GM23338 (cell line): Measurements from ENCODE around the gene RPL29. TPM values are rescaled to one million over a fixed set of nuclear protein-coding genes. Genes with fewer than 3 reads are reported as not detected.

Experiments used
- ATAC-seq: fragments of 200-7000 bp; cut with Tn5 transposase; 3 replicates; pipeline ENCODE4 v1.9.1; 2020
- DNase-seq: peaks from one replicate; pipeline ENCODE4 v3.0.0-alpha.2; 2015; ENCODE audit warnings: low spot score
- H2AFZ ChIP-seq: fragments of 200-600 bp; sonication (generic); 2 replicates; pipeline ENCODE4 v1.8.0; 2016; ENCODE audit warnings: antibody characterized with exemption, mild to moderate bottlenecking, moderate library complexity
- H3F3A ChIP-seq: fragments of 200-600 bp; sonication (generic); replicated peaks from 2 replicates; pipeline ENCODE4 v1.8.0; 2017; ENCODE audit warnings: antibody characterized with exemption, mixed run types, low read depth
- H3K27ac ChIP-seq: fragments of 200-600 bp; sonication (generic); 2 replicates; pipeline ENCODE4 v1.6.1; 2016; ENCODE audit warnings: low read depth
- H3K27me3 ChIP-seq: fragments of 200-600 bp; sonication (generic); 2 replicates; pipeline ENCODE4 v1.8.0; 2016; ENCODE audit warnings: mild to moderate bottlenecking, mixed run types, moderate library complexity; ENCODE audit not compliant: insufficient read depth
- H3K36me3 ChIP-seq: fragments of 200-600 bp; sonication (generic); 2 replicates; pipeline ENCODE4 v1.8.0; 2016; ENCODE audit warnings: mild to moderate bottlenecking; ENCODE audit not compliant: insufficient read depth
- H3K4me1 ChIP-seq: fragments of 200-600 bp; sonication (generic); 2 replicates; pipeline ENCODE4 v1.8.0; 2016; ENCODE audit warnings: mild to moderate bottlenecking, moderate library complexity; ENCODE audit not compliant: insufficient read depth
- H3K4me2 ChIP-seq: fragments of 200-600 bp; sonication (generic); 2 replicates; pipeline ENCODE4 v1.7.1; 2017; ENCODE audit warnings: mixed run types
- H3K4me3 ChIP-seq: fragments of 200-600 bp; sonication (generic); 2 replicates; pipeline ENCODE4 v1.6.1; 2016; ENCODE audit warnings: mixed run types
- H3K79me2 ChIP-seq: fragments of 200-600 bp; sonication (generic); replicated peaks from 2 replicates; pipeline ENCODE4 v1.8.0; 2017; ENCODE audit warnings: mild to moderate bottlenecking; ENCODE audit not compliant: insufficient read depth
- H3K9me2 ChIP-seq: fragments of 200-600 bp; sonication (generic); 2 replicates; pipeline ENCODE4 v1.8.0; 2017; ENCODE audit not compliant: insufficient read depth
- H4K20me1 ChIP-seq: fragments of 200-600 bp; sonication (generic); replicated peaks from 2 replicates; pipeline ENCODE4 v1.8.0; 2017; ENCODE audit warnings: mild to moderate bottlenecking; ENCODE audit not compliant: insufficient read depth
- H3K27ac Mint-ChIP-seq: 2 replicates; pipeline ENCODE4 v1.8.0; 2020; ENCODE audit warnings: inconsistent platforms, mild to moderate bottlenecking, moderate library complexity, mixed read lengths
- H3K27me3 Mint-ChIP-seq: 3 replicates; pipeline ENCODE4 v1.8.0; 2022; ENCODE audit warnings: low read depth, mild to moderate bottlenecking, moderate library complexity, mixed read lengths, inconsistent platforms; ENCODE audit not compliant: insufficient read depth, poor library complexity
- H3K36me3 Mint-ChIP-seq: 3 replicates; pipeline ENCODE4 v1.8.0; 2021; ENCODE audit warnings: low read depth, mild to moderate bottlenecking, inconsistent platforms, moderate library complexity, mixed read lengths
- H3K4me1 Mint-ChIP-seq: 3 replicates; pipeline ENCODE4 v1.8.0; 2020; ENCODE audit warnings: mild to moderate bottlenecking, inconsistent platforms, mixed read lengths
- H3K4me3 Mint-ChIP-seq: 3 replicates; pipeline ENCODE4 v1.8.0; 2021; ENCODE audit warnings: moderate library complexity, mild to moderate bottlenecking, inconsistent platforms, mixed read lengths
- H3K9me3 Mint-ChIP-seq: 3 replicates; pipeline ENCODE4 v1.8.0; 2020; ENCODE audit warnings: moderate library complexity, mild to moderate bottlenecking, inconsistent platforms, mixed read lengths
- CREB1 ChIP-seq: fragments of 250-450 bp; sonication (Bioruptor Pico); IDR thresholded peaks from 2 replicates; pipeline ENCODE4 v1.5.0; 2020; ENCODE audit warnings: low read depth, mild to moderate bottlenecking, moderate library complexity
- CTCF ChIP-seq, 2 experiments: fragments of 200-600 bp in 1 of 2; sonication (generic) in 1 of 2; conservative IDR thresholded peaks; 2 replicates each; pipeline versions ENCODE4 v1.5.1 to v1.6.1; 2016 to 2017; ENCODE audit warnings: antibody characterized with exemption in 2 of 2, low read depth in 2 of 2, mild to moderate bottlenecking in 2 of 2, moderate library complexity in 1 of 2
- ETS1 ChIP-seq: IDR thresholded peaks from 2 replicates; pipeline ENCODE4 v1.6.1; 2016; ENCODE audit warnings: antibody characterized with exemption
- EZH2phosphoT487 ChIP-seq: fragments of 200-600 bp; sonication (generic); IDR thresholded peaks from one replicate; pipeline ENCODE4 v1.8.1; 2018; ENCODE audit warnings: antibody characterized with exemption; ENCODE audit not compliant: unreplicated experiment
- NANOG ChIP-seq: IDR thresholded peaks from 2 replicates; pipeline ENCODE4 v1.6.1; 2016; ENCODE audit warnings: antibody characterized with exemption, borderline replicate concordance
- STAT1 ChIP-seq: IDR thresholded peaks from one replicate; pipeline ENCODE4 v1.6.1; 2016; ENCODE audit warnings: antibody characterized with exemption; ENCODE audit not compliant: unreplicated experiment
- ZNF331 ChIP-seq: fragments of 250-450 bp; sonication (Bioruptor Pico); IDR thresholded peaks from 2 replicates; pipeline ENCODE4 v1.5.0; 2020; ENCODE audit warnings: low read depth, mild to moderate bottlenecking, moderate library complexity
- ZNF462 ChIP-seq: fragments of 250-450 bp; sonication (Bioruptor Pico); IDR thresholded peaks from 2 replicates; pipeline ENCODE4 v1.5.0; 2020; ENCODE audit warnings: mild to moderate bottlenecking, moderate library complexity
- polyA plus RNA-seq: library from polyadenylated mRNA; unstranded; fragments of >200 nt; fragmentation: Nextera tagmentation; extraction: Ambion mirVana; gene quantifications from 2 replicates; pipeline ENCODE4 v1.2.1, GENCODE V29; 2016
- total RNA-seq: library from RNA; depleted of rRNA; stranded (reverse); fragments of >200 nt; shearing (Covaris generic); gene quantifications from 2 replicates; pipeline ENCODE4 v1.2.3, GENCODE V29; 2014

Gene RPL29
- total and polyA plus RNA-seq, 2 experiments from 2014 or later: 1,471 to 1,864 TPM

- TF ChIP-seq CTCF (conservative IDR thresholded peaks at IDR 0.05; ENCODE audit: low read depth in 2 of 2): no peak
- no peak for TF ChIP-seq STAT1
- no peak for TF ChIP-seq ETS1
- TF ChIP-seq NANOG: no peak
- TF ChIP-seq ZNF462 (CRISPR knock-in tag): no peak
These were observed 25.1 kb upstream of the RPL29 start (continued) for GRCh38 chr3:52020796-52021195.

- Histone ChIP-seq H3K4me3 (no peak overlapping the region), H3F3A (no peaks in the 10 kb centered on the region), H3K27ac (no peak overlapping the region), H2AFZ (no peak overlapping the region), H3K27me3 (no peaks in the 10 kb centered on the region), H3K9me2 (no peaks in the 10 kb centered on the region), H3K36me3 (no peaks in the 10 kb centered on the region), H3K79me2 (no peaks in the 10 kb centered on the region), H3K4me2 (no peak overlapping the region), H3K4me1 (peaks cover 3% of the 10 kb centered on the region; the same call in 1 of the 2 replicates), H4K20me1 (no peaks in the 10 kb centered on the region)
- H3K9me3 Mint-ChIP-seq: no peaks in the 10 kb centered on the region
- peak overlapping the region; percentile 59; the same call in 1 of the 2 replicates for H3K27ac Mint-ChIP-seq
- ATAC-seq: no peak
- peaks cover 16% of the 10 kb centered on the region for H3K4me1 Mint-ChIP-seq
- no peaks in the 10 kb centered on the region for H3K36me3 Mint-ChIP-seq
- peaks cover 14% of the 10 kb centered on the region for H3K27me3 Mint-ChIP-seq
- TF ChIP-seq STAT1: no peak
- TF ChIP-seq EZH2phosphoT487: no peak
- no peak for TF ChIP-seq ETS1
- TF ChIP-seq ZNF331: no peak
- TF ChIP-seq NANOG: no peak
- no peak for TF ChIP-seq CREB1
- H3K4me3 Mint-ChIP-seq: no peak overlapping the region
- no peak for DNase-seq
These were observed 23.8 kb upstream of the RPL29 start for GRCh38 chr3:52019352-52020080.
